Measurements from ENCODE around the gene EZR. TPM values are rescaled to one million over a fixed set of nuclear protein-coding genes. Genes with fewer than 3 reads are reported as not detected.
A peak's percentile ranks its signal among the peaks of the same experiment; 100 is the strongest.

EZR gene
- total and polyA plus RNA-seq, 9 of the 15 experiments (the other 6 are each of a cell fraction or from before 2014, with no cell fraction given): 36.5 to 162 (median 104) TPM

DNA sequence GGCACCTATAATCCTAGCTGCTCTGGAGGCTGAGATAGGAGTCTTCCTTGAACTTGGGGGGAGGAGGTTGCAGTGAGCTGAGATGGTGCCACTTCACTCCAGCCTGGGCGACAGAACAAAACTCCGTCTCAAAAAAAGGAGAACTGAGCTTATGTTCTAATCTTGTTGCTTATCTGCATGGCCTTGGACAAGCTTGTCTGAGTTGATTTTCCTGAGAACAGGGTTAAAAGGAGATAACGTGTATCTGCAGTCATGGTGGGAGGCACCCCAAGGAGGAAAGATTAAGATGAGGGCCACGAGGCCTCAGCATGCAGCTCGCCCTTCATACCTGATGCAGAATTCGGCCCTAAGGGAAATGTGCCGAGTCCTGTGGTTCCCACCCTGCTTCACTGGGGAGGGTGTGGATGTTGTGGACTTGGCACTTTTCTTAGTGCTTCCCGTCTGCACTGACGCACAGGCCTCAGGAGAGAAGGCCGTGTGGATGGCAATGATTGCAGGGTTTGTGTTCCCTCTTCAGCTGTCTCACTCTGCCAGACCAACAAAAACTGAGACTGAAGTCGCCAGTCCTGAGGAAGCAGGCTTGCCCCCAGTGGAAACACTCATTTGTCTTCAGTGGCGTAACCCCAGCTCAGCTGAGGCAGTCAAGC, 56.3 kb downstream of the EZR start (continued):
- no peak for TF ChIP-seq ZKSCAN1 (IDR thresholded peaks at IDR 0.05; ENCODE audit: low read depth, low read length)
- TF ChIP-seq ZNF140 (CRISPR knock-in tag; IDR thresholded peaks at IDR 0.05): no peak
- TF ChIP-seq NONO (IDR thresholded peaks at IDR 0.05; ENCODE audit: low read depth in 2 of 2, low read length in 1 of 2): no peak; a peak in 1 of 4 replicates
- peak in 1 of 2 experiments; percentile 82; a peak in 2 of 4 replicates for TF ChIP-seq TEAD1 (CRISPR knock-in tag; IDR thresholded peaks at IDR 0.05)
- TF ChIP-seq, protein P1, sequence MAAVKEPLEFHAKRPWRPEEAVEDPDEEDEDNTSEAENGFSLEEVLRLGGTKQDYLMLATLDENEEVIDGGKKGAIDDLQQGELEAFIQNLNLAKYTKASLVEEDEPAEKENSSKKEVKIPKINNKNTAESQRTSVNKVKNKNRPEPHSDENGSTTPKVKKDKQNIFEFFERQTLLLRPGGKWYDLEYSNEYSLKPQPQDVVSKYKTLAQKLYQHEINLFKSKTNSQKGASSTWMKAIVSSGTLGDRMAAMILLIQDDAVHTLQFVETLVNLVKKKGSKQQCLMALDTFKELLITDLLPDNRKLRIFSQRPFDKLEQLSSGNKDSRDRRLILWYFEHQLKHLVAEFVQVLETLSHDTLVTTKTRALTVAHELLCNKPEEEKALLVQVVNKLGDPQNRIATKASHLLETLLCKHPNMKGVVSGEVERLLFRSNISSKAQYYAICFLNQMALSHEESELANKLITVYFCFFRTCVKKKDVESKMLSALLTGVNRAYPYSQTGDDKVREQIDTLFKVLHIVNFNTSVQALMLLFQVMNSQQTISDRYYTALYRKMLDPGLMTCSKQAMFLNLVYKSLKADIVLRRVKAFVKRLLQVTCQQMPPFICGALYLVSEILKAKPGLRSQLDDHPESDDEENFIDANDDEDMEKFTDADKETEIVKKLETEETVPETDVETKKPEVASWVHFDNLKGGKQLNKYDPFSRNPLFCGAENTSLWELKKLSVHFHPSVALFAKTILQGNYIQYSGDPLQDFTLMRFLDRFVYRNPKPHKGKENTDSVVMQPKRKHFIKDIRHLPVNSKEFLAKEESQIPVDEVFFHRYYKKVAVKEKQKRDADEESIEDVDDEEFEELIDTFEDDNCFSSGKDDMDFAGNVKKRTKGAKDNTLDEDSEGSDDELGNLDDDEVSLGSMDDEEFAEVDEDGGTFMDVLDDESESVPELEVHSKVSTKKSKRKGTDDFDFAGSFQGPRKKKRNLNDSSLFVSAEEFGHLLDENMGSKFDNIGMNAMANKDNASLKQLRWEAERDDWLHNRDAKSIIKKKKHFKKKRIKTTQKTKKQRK (IDR thresholded peaks at IDR 0.05; ENCODE audit: borderline replicate concordance, low read depth, low read length): no peak
- no peak for TF ChIP-seq SNRNP70 (optimal IDR thresholded peaks at IDR 0.05; ENCODE audit: low read depth, low read length)
- TF ChIP-seq, protein P2, sequence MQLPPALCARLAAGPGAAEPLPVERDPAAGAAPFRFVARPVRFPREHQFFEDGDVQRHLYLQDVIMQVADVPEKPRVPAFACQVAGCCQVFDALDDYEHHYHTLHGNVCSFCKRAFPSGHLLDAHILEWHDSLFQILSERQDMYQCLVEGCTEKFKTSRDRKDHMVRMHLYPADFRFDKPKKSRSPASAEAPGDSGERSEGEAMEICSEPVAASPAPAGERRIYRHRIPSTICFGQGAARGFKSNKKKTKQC (CRISPR knock-in tag; IDR thresholded peaks at IDR 0.05): no peak
- TF ChIP-seq KLF10 (CRISPR knock-in tag; IDR thresholded peaks at IDR 0.05): no peak
- TF ChIP-seq, protein P3, sequence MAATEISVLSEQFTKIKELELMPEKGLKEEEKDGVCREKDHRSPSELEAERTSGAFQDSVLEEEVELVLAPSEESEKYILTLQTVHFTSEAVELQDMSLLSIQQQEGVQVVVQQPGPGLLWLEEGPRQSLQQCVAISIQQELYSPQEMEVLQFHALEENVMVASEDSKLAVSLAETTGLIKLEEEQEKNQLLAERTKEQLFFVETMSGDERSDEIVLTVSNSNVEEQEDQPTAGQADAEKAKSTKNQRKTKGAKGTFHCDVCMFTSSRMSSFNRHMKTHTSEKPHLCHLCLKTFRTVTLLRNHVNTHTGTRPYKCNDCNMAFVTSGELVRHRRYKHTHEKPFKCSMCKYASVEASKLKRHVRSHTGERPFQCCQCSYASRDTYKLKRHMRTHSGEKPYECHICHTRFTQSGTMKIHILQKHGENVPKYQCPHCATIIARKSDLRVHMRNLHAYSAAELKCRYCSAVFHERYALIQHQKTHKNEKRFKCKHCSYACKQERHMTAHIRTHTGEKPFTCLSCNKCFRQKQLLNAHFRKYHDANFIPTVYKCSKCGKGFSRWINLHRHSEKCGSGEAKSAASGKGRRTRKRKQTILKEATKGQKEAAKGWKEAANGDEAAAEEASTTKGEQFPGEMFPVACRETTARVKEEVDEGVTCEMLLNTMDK (IDR thresholded peaks at IDR 0.05; ENCODE audit: borderline replicate concordance, insufficient read depth, low read depth, low read length, poor library complexity, severe bottlenecking): no peak
- TF ChIP-seq, protein P4, sequence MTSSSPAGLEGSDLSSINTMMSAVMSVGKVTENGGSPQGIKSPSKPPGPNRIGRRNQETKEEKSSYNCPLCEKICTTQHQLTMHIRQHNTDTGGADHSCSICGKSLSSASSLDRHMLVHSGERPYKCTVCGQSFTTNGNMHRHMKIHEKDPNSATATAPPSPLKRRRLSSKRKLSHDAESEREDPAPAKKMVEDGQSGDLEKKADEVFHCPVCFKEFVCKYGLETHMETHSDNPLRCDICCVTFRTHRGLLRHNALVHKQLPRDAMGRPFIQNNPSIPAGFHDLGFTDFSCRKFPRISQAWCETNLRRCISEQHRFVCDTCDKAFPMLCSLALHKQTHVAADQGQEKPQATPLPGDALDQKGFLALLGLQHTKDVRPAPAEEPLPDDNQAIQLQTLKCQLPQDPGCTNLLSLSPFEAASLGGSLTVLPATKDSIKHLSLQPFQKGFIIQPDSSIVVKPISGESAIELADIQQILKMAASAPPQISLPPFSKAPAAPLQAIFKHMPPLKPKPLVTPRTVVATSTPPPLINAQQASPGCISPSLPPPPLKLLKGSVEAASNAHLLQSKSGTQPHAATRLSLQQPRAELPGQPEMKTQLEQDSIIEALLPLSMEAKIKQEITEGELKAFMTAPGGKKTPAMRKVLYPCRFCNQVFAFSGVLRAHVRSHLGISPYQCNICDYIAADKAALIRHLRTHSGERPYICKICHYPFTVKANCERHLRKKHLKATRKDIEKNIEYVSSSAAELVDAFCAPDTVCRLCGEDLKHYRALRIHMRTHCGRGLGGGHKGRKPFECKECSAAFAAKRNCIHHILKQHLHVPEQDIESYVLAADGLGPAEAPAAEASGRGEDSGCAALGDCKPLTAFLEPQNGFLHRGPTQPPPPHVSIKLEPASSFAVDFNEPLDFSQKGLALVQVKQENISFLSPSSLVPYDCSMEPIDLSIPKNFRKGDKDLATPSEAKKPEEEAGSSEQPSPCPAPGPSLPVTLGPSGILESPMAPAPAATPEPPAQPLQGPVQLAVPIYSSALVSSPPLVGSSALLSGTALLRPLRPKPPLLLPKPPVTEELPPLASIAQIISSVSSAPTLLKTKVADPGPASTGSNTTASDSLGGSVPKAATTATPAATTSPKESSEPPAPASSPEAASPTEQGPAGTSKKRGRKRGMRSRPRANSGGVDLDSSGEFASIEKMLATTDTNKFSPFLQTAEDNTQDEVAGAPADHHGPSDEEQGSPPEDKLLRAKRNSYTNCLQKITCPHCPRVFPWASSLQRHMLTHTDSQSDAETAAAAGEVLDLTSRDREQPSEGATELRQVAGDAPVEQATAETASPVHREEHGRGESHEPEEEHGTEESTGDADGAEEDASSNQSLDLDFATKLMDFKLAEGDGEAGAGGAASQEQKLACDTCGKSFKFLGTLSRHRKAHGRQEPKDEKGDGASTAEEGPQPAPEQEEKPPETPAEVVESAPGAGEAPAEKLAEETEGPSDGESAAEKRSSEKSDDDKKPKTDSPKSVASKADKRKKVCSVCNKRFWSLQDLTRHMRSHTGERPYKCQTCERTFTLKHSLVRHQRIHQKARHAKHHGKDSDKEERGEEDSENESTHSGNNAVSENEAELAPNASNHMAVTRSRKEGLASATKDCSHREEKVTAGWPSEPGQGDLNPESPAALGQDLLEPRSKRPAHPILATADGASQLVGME (CRISPR knock-in tag; IDR thresholded peaks at IDR 0.05): peak; percentile 85; the same call in 1 of the 2 replicates
- TF ChIP-seq CXXC5 (CRISPR knock-in tag; IDR thresholded peaks at IDR 0.05): peak; percentile 82
- no peak for TF ChIP-seq TAF15 (IDR thresholded peaks at IDR 0.05; ENCODE audit: low read depth, low read length)
